Pancreas (tissue), 10 donors: ENCODE results near the gene SOAT1. TPM values are rescaled to one million over a fixed set of nuclear protein-coding genes. Genes with fewer than 3 reads are reported as not detected.

ENCODE experiments used
- ATAC-seq, 4 donors: fragments of 200-7000 bp; cut with Tn5 transposase; one replicate each; pipeline versions ENCODE4 v1.8.0 to v1.9.1; 2020; ENCODE audit warnings: mild to moderate bottlenecking in 4 of 4, moderate library complexity in 4 of 4
- DNase-seq, 6 donors: peaks; one replicate each; pipeline ENCODE4 v3.0.0-alpha.2; 2020
- FAIRE-seq: peaks from 2 replicates; lab custom pipeline; 2012; peaks lifted over from hg19 to GRCh38; lab: Jason Lieb, UNC
- H3K27ac ChIP-seq, 4 donors: fragments of 200-600 bp; sonication (generic); 1 replicate in 3 of 4; 2 replicates in 1 of 4; pipeline versions ENCODE4 v1.5.0 to v1.8.0; 2020
- H3K27me3 ChIP-seq, 4 donors: fragments of 200-600 bp; one replicate each; pipeline ENCODE4 v1.8.0; 2021
- H3K36me3 ChIP-seq, 3 donors: fragments of 200-600 bp; sonication (generic) in 1 of 3; one replicate each; pipeline versions ENCODE4 v1.5.0 to v1.8.0; 2020 to 2021
- H3K4me1 ChIP-seq, 3 donors: fragments of 200-600 bp; one replicate each; pipeline ENCODE4 v1.8.0; 2021
- H3K4me3 ChIP-seq, 4 donors: fragments of 200-600 bp; sonication (generic) in 2 of 4; one replicate each; pipeline versions ENCODE4 v1.5.0 to v1.8.0; 2020 to 2021
- H3K9me3 ChIP-seq, 4 donors: fragments of 200-600 bp; one replicate each; pipeline ENCODE4 v1.8.0; 2021
- WGBS, 2 donors: extraction: QIAGEN DNeasy Blood & Tissue Kit; methylation state at CpG; one replicate each; pipeline ENCODE4 v1.1.7; 2013; 5-methylcytosine and 5-hydroxymethylcytosine counted together
- intact Hi-C, 3 donors: fragments of 100-400 bp; cut with DNase I; formaldehyde crosslinking; loops; one replicate each; pipeline versions ENCODE4 v1.11.1 to v1.14.2; 2022
- polyA plus RNA-seq, 2 donors: library from polyadenylated mRNA; stranded (reverse); fragments of 200-250 nt; gene quantifications; one replicate each; pipeline ENCODE4 v1.2.3, GENCODE V29; 2013
- total RNA-seq, 6 donors: library from RNA; stranded (reverse); fragmentation: NEBNext Ultra II Directional in 4 of 6; extraction: Animal tissue kit (Norgen Biotek cat#: 25700) in 4 of 6; gene quantifications; one replicate each; pipeline versions ENCODE4 v1.2.1 to v1.2.4, GENCODE V29; 2021 to 2023
- TF ChIP-seq, protein P1 (sequence below), 4 donors: fragments of 200-600 bp; sonication (generic) in 3 of 4; IDR thresholded peaks; one replicate each; pipeline versions ENCODE4 v1.5.0 to v1.8.0; 2021; ENCODE audit warnings: antibody characterized with exemption in 4 of 4
- donor health status: healthy with polysubstance abuse.
- donor health status: DM: no; HTN: no; CAD: no; lungs with moderate emphysema.
- donor health status: DM: no; HTN: no; CAD: no.
- donor health status: control.
- donor health status: control.
- donor health status: Bipolar disorder and iron deficiency.
- donor health status: DM: yes; HTN: yes; CAD: no.
- donor health status: DM: no; HTN: no; CAD: no.
- donor health status: DM: no; HTN: no; CAD: no.
- donor health status: DM: yes; HTN: yes; CAD: no.

SOAT1 gene
- total and polyA plus RNA-seq, 8 donors, result 6.8 to 66.8 (median 36.4) TPM

- H3K4me3 ChIP-seq, result no peak overlapping the region
- 92 to 94% methylated on average over 7 of the region's 7 CpGs for WGBS, 2 donors
- H3K36me3 ChIP-seq, result peaks cover 0 to 4% (median 0%) of the 10 kb centered on the region in 3 donors
- no peaks in the 10 kb centered on the region for H3K27me3 ChIP-seq
- ATAC-seq (no peak), FAIRE-seq (no peak), DNase-seq (no peak)
- H3K4me1 ChIP-seq, result peaks cover 11 to 19% (median 12%) of the 10 kb centered on the region in 3 donors
- TF ChIP-seq, protein P1, sequence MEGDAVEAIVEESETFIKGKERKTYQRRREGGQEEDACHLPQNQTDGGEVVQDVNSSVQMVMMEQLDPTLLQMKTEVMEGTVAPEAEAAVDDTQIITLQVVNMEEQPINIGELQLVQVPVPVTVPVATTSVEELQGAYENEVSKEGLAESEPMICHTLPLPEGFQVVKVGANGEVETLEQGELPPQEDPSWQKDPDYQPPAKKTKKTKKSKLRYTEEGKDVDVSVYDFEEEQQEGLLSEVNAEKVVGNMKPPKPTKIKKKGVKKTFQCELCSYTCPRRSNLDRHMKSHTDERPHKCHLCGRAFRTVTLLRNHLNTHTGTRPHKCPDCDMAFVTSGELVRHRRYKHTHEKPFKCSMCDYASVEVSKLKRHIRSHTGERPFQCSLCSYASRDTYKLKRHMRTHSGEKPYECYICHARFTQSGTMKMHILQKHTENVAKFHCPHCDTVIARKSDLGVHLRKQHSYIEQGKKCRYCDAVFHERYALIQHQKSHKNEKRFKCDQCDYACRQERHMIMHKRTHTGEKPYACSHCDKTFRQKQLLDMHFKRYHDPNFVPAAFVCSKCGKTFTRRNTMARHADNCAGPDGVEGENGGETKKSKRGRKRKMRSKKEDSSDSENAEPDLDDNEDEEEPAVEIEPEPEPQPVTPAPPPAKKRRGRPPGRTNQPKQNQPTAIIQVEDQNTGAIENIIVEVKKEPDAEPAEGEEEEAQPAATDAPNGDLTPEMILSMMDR (IDR thresholded peaks at IDR 0.05), result no peak
- intact Hi-C loops, result no loop called here
- no peak overlapping the region for H3K27ac ChIP-seq
- no peaks in the 10 kb centered on the region for H3K9me3 ChIP-seq
Observed at GRCh38 chr1:179327196-179327595, 33.6 kb downstream of the SOAT1 start.

DNA sequence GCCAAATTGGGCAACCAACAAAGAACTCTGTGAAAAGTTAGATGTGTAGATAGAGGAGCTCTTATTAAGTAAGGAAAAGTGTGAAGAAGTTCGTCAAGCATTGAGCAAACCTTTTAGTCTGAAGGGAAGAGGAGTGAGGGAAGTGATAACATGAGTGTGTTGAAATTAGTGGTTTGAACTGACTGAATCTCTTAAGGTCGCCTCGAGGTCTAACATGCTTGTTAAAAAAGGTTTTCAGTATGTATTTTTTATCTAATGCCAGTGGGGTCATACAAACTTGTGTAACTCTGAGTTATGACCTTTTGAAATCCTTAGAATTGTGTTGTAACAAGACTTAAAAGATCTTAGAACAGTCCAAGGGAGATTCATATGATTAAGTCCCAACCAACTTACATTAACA lies 34.1 kb downstream of the SOAT1 start:
- Histone ChIP-seq H3K9me3 (no peaks in the 10 kb centered on the region), H3K27ac (no peak overlapping the region), H3K4me3 (no peak overlapping the region), H3K36me3 (peaks cover 0 to 4% (median 0%) of the 10 kb centered on the region in 3 donors), H3K4me1 (peaks cover 11 to 22% (median 12%) of the 10 kb centered on the region in 3 donors), H3K27me3 (no peaks in the 10 kb centered on the region)
- intact Hi-C loops, result no loop called here
- peak in 2 of 4 donors; percentile 44 to 58 for ATAC-seq
- DNase-seq, result no peak
- WGBS, 2 donors, result 74 to 81% methylated on average over 3 of the region's 3 CpGs
- FAIRE-seq, result no peak
- TF ChIP-seq, protein P1 (IDR thresholded peaks at IDR 0.05), result no peak

DNA sequence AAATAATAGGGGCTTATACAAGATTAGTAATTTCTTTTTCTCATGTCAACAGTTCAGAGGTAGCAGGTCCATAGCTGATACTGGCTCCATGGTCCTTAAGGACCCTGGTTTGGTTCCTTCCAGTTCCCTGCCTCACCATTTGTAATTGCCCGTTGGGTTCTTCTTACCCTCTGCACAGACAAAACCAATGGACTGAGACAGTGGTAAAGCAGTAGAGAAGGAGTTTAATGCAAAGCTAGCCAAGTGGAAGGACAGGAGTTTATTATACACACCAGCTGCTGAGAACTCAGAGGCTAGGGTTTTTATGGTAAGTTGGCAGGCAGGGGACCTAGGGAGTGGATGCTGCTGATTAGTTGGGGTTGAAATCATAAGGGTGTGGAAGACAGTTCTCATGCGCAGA lies 36.3 kb downstream of the SOAT1 start:
- FAIRE-seq, result no peak
- H3K9me3 ChIP-seq, result no peaks in the 10 kb centered on the region

GRCh38 chr1:179334440-179334839 lies 40.8 kb downstream of the SOAT1 start:
- no peaks in the 10 kb centered on the region for H3K27me3 ChIP-seq
- 96 to 98% methylated on average over 4 of the region's 4 CpGs for WGBS, 2 donors
- DNase-seq (no peak), FAIRE-seq (no peak), ATAC-seq (no peak)
- H3K9me3 ChIP-seq, result no peaks in the 10 kb centered on the region
- intact Hi-C loops, result no loop called here
- H3K4me1 ChIP-seq, result peaks cover 8 to 19% (median 11%) of the 10 kb centered on the region in 3 donors
- H3K27ac ChIP-seq, result no peak overlapping the region
- TF ChIP-seq, protein P1 (IDR thresholded peaks at IDR 0.05), result no peak
- H3K4me3 ChIP-seq, result no peak overlapping the region
- H3K36me3 ChIP-seq, result no peaks in the 10 kb centered on the region

More for the DNA sequence above, 36.3 kb downstream of the SOAT1 start:
- ATAC-seq, result no peak
- H3K4me1 ChIP-seq, result peaks cover 8 to 19% (median 11%) of the 10 kb centered on the region in 3 donors
- WGBS, 2 donors, result 71 to 98% methylated on average over 2 of the region's 2 CpGs
- TF ChIP-seq, protein P1 (IDR thresholded peaks at IDR 0.05), result no peak
- H3K4me3 ChIP-seq, result no peak overlapping the region
- peaks cover 0 to 4% (median 0%) of the 10 kb centered on the region in 3 donors for H3K36me3 ChIP-seq
- no peaks in the 10 kb centered on the region for H3K27me3 ChIP-seq
- intact Hi-C loops, result no loop called here
- no peak overlapping the region for H3K27ac ChIP-seq
- DNase-seq, result no peak

DNA sequence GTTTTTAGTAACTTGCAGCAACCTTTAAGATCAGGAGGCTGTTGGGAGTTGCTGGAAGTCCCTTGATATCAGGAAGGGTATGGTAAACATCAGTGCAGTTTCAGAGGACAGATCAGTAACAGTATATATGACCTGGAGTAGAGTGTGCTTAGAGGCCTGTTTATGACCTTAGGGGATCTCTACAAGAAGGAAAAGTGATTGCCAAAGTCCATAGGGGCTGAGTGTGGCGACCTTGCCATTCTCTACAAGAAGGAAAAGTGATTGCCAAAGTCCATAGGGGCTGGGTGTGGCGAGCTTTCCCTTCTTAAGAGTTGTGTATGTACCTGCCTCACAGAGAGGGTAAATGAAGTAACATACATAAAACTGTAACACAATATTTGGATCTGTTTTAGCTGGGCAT lies 43.7 kb downstream of the SOAT1 start:
- ATAC-seq (no peak), DNase-seq (no peak), FAIRE-seq (no peak)
- Histone ChIP-seq H3K27me3 (no peaks in the 10 kb centered on the region), H3K27ac (no peak overlapping the region), H3K4me1 (peaks cover 0 to 3% (median under 1%) of the 10 kb centered on the region in 3 donors), H3K4me3 (no peak overlapping the region), H3K9me3 (no peaks in the 10 kb centered on the region), H3K36me3 (no peaks in the 10 kb centered on the region)
- intact Hi-C loops, result no loop called here
- TF ChIP-seq, protein P1 (IDR thresholded peaks at IDR 0.05), result no peak
- WGBS, 2 donors, result 93 to 100% methylated on average over 2 of the region's 2 CpGs
